GM12875 (cell line): Measurements from ENCODE around the gene FAM237B.

Source experiments
- H3K4me3 ChIP-seq: one replicate; pipeline ENCODE4 v1.5.1; 2011; ENCODE audit warnings: low read depth, low read length, control low read depth
- CTCF ChIP-seq: IDR thresholded peaks from 2 replicates; pipeline ENCODE4 v1.5.1; 2011; ENCODE audit warnings: low read depth, mild to moderate bottlenecking, control low read depth, inconsistent platforms, low read length, moderate library complexity, borderline replicate concordance; ENCODE audit not compliant: insufficient read depth

The FAM237B gene

GRCh38 chr7:90270431-90271178 is 50.5 kb downstream of the FAM237B start:
- H3K4me3 ChIP-seq, result no peak overlapping the region
- TF ChIP-seq CTCF, result no peak

GRCh38 chr7:90269163-90269562 is 51.9 kb downstream of the FAM237B start:
- no peak for TF ChIP-seq CTCF
- no peak overlapping the region for H3K4me3 ChIP-seq

GRCh38 chr7:90267263-90267858 is 53.7 kb downstream of the FAM237B start:
- H3K4me3 ChIP-seq, result no peak overlapping the region
- no peak for TF ChIP-seq CTCF

- no peak overlapping the region for H3K4me3 ChIP-seq
- TF ChIP-seq CTCF, result no peak
These were observed 54.3 kb downstream of the FAM237B start for GRCh38 chr7:90266808-90267207.
